Parathyroid adenoma (tissue), 2 donors: Measurements from ENCODE around the gene THRSP.
"Not testable (repeated sequence)": the region's sequence is repeated elsewhere in the genome, so short reads cannot be mapped to it uniquely, and the experiment has no call there.

Experiments
- H2AFZ ChIP-seq: fragments of 300-600 bp; sonication (generic); one replicate; pipeline ENCODE4 v1.7.0; 2017; ENCODE audit warnings: antibody characterized with exemption, mild to moderate bottlenecking
- H3K27ac ChIP-seq: fragments of 300-600 bp; sonication (generic); one replicate; pipeline ENCODE4 v1.7.0; 2017
- H3K27me3 ChIP-seq: fragments of 300-600 bp; sonication (generic); one replicate; pipeline ENCODE4 v1.7.0; 2017; ENCODE audit warnings: low read length; ENCODE audit not compliant: control insufficient read depth, insufficient read depth
- H3K36me3 ChIP-seq: fragments of 300-600 bp; sonication (generic); one replicate; pipeline ENCODE4 v1.7.0; 2017; ENCODE audit warnings: low read length; ENCODE audit not compliant: control insufficient read depth, insufficient read depth
- H3K4me1 ChIP-seq: fragments of 300-600 bp; sonication (generic); one replicate; pipeline ENCODE4 v1.7.0; 2017; ENCODE audit warnings: control low read depth
- H3K4me2 ChIP-seq: fragments of 300-600 bp; sonication (generic); one replicate; pipeline ENCODE4 v1.7.0; 2017; ENCODE audit warnings: low read length
- H3K4me3 ChIP-seq: fragments of 300-600 bp; sonication (generic); one replicate; pipeline ENCODE4 v1.7.0; 2017; ENCODE audit warnings: low read depth, low read length
- H3K79me2 ChIP-seq: fragments of 300-600 bp; sonication (generic); one replicate; pipeline ENCODE4 v1.7.0; 2017; ENCODE audit warnings: control low read depth
- H3K9ac ChIP-seq: fragments of 300-600 bp; sonication (generic); one replicate; pipeline ENCODE4 v1.7.0; 2017; ENCODE audit warnings: mild to moderate bottlenecking
- H3K9me3 ChIP-seq: fragments of 300-600 bp; sonication (generic); one replicate; pipeline ENCODE4 v1.7.0; 2017; ENCODE audit warnings: low read length; ENCODE audit not compliant: control insufficient read depth
- TF ChIP-seq, protein P1 (sequence below): fragments of 300-600 bp; sonication (generic); IDR thresholded peaks from one replicate; pipeline ENCODE4 v1.7.0; 2017; ENCODE audit warnings: antibody characterized with exemption, mild to moderate bottlenecking
- donor health status: primary hyperparathyroidism.

Gene THRSP

DNA sequence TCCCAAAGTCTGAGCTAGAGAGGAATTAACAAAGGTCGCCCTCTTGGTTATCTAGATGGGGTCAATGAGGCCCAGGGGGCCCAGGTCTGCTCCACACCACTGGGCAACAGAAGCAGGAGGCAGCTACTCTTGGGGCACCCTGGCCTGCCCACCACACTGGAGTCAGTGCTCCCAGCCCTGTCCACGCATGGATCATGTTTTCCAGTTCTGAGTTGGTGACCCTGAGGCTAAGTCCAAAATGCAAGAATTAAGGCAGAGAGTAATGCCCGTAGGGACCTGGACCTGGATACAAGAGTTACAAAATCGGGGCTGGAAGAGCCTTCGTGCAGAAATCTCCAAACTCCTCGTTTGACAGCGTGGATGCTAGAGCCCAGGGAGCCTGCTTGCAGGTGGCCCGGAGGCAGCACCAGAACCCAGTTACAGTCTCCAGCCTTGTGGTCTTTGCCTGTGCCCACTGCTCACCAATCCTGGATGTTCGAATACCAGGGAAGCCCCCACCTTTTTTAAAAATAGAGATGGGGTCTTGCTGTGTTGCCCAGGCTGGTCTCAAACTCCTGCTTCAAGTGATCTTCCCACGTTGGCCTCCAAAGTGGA, 6.1 kb upstream of the THRSP start:
- Histone ChIP-seq H3K4me2 (no peak overlapping the region), H3K27me3 (no peaks in the 10 kb centered on the region), H3K79me2 (no peaks in the 10 kb centered on the region), H3K4me3 (no peak overlapping the region), H3K9me3 (no peaks in the 10 kb centered on the region), H3K36me3 (no peaks in the 10 kb centered on the region), H3K4me1 (peaks cover 9% of the 10 kb centered on the region), H2AFZ (no peak overlapping the region), H3K9ac (no peak overlapping the region), H3K27ac (no peak overlapping the region)
- TF ChIP-seq, protein P1, sequence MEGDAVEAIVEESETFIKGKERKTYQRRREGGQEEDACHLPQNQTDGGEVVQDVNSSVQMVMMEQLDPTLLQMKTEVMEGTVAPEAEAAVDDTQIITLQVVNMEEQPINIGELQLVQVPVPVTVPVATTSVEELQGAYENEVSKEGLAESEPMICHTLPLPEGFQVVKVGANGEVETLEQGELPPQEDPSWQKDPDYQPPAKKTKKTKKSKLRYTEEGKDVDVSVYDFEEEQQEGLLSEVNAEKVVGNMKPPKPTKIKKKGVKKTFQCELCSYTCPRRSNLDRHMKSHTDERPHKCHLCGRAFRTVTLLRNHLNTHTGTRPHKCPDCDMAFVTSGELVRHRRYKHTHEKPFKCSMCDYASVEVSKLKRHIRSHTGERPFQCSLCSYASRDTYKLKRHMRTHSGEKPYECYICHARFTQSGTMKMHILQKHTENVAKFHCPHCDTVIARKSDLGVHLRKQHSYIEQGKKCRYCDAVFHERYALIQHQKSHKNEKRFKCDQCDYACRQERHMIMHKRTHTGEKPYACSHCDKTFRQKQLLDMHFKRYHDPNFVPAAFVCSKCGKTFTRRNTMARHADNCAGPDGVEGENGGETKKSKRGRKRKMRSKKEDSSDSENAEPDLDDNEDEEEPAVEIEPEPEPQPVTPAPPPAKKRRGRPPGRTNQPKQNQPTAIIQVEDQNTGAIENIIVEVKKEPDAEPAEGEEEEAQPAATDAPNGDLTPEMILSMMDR: no peak

DNA sequence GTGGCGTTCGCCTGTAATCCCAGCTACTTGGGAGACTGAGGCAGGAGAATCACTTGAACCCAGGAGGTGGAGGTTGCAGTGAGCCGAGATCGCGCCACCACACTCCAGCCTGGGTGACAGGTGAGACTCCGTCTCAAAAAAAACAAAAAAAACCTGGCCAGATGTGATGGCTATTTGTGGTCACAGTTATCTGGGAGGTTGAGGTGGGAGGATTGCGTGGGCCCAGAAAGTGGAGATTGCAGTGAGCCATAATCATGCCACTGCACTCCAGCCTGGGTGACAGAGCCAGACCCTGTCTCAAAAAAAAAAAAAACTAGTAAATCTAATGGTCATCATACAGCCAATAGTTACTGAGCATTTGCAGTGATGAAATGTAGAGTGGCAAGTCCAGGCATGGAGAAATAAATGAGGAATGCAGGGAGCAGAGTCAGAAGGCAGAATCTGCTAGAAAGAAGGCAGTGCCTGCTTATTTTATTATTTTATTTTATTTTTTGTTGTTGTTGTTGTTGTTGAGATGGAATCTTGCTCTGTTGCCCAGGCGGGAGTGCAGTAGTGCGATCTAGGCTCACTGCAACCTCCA, 3.8 kb upstream of the THRSP start:
- peak overlapping the region; percentile 95 for H3K27ac ChIP-seq
- H2AFZ ChIP-seq, H3K9me3 ChIP-seq, H3K4me3 ChIP-seq, H3K9ac ChIP-seq, H3K27me3 ChIP-seq, H3K36me3 ChIP-seq, H3K4me2 ChIP-seq, H3K79me2 ChIP-seq: not testable (repeated sequence)
- peaks cover 13% of the 10 kb centered on the region for H3K4me1 ChIP-seq

DNA sequence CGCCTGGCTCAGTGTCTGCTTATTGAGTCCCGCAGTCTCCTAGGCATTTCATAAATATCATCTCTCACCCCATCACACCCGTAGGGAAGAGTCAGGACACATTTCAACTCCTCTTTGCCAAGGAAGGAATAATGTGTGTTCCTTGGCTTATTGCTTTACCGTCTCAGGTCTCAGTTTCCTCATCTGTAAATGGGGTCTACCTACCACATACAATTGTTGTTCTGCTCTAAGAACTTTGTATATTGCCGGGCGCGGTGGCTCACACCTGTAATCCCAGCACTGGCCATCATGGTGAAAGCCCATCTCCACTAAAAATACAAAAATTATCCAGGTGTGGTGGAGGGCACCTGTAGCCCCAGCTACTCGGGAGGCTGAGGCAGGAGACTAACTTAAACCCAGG, 3.1 kb upstream of the THRSP start:
- H3K79me2 ChIP-seq: peaks cover 2% of the 10 kb centered on the region
- H3K4me3 ChIP-seq: no peak overlapping the region
- no peaks in the 10 kb centered on the region for H3K27me3 ChIP-seq
- no peaks in the 10 kb centered on the region for H3K36me3 ChIP-seq
- no peaks in the 10 kb centered on the region for H3K9me3 ChIP-seq
- H3K4me2 ChIP-seq: no peak overlapping the region
- no peak overlapping the region for H3K9ac ChIP-seq
- H2AFZ ChIP-seq: no peak overlapping the region
- TF ChIP-seq, protein P1: no peak
- peaks cover 13% of the 10 kb centered on the region for H3K4me1 ChIP-seq
- H3K27ac ChIP-seq: peak overlapping the region; percentile 95

DNA sequence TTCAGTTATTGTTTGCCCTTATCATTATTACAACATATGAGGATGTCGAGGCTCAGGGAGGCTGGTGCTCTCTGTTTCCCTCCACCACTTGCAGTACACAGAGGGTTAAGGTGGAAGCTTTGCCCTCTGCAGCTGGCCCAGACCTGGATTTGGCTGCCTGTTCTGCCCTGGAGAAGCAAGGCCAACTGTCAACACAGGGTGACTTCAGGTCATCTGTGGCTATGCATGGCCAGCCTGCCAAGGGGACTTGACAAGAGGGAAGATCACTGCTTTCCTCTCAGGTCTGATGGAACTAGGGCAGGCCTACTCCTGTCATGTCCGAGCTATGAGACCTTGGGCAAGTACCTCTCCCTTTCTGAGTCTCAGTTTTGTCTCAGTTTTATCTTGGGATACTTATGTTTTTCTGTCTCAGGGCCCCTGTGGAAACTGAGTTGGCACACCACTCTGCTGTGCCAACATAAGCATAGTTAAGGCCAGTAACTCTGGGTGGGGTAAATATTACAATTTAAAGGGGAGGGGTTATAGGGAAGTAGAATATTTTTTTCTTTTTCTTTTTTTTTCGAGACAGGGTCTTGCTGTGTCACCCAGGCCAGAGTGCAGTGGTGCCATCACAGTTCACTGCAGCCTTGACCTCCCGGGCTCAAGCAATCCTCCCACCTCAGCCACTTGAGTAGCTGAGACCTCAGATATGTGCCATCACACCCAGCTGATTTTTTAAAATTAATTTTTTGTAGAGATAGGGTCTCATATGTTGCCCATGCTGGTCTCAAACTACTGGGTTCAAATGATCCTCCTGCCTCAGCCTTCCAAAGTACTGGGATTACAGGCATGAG, 2.4 kb upstream of the THRSP start:
- Histone ChIP-seq H3K27me3 (no peaks in the 10 kb centered on the region), H3K4me1 (peaks cover 13% of the 10 kb centered on the region), H3K9me3 (no peaks in the 10 kb centered on the region), H3K9ac (no peak overlapping the region), H3K4me2 (no peak overlapping the region), H3K27ac (peak overlapping the region; percentile 95), H3K36me3 (no peaks in the 10 kb centered on the region), H3K4me3 (no peak overlapping the region), H2AFZ (no peak overlapping the region), H3K79me2 (peaks cover 2% of the 10 kb centered on the region)
- TF ChIP-seq, protein P1: no peak

DNA sequence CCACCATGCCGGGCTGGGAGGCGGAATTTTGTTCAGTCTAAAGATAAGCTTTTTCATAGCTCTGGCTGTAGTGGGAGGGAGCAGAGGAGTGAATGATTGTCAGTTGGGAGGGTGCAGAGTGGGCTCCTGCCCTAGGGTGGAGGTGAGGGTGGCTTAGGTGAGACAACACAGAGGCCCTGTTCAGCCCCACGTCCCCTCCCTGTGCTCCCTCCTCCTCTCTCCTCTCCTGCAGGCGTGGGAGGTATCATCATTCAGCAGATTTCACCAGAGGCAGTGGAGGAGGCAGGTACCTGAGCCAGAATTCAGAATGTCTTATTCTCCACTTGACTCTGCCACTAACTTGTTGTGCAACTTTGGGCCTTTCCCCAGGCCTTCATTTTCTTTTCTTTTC, 1.7 kb upstream of the THRSP start:
- peaks cover 13% of the 10 kb centered on the region for H3K4me1 ChIP-seq
- peaks cover 2% of the 10 kb centered on the region for H3K79me2 ChIP-seq
- H3K27ac ChIP-seq: peak overlapping the region; percentile 95
- no peaks in the 10 kb centered on the region for H3K36me3 ChIP-seq
- H3K27me3 ChIP-seq: no peaks in the 10 kb centered on the region
- H3K9ac ChIP-seq: no peak overlapping the region
- TF ChIP-seq, protein P1: no peak
- H2AFZ ChIP-seq: no peak overlapping the region
- H3K4me3 ChIP-seq: no peak overlapping the region
- H3K4me2 ChIP-seq: no peak overlapping the region
- no peaks in the 10 kb centered on the region for H3K9me3 ChIP-seq
